K562 (cell line): Measurements from ENCODE around the gene ZNF624. TPM values are rescaled to one million over a fixed set of nuclear protein-coding genes. Genes with fewer than 3 reads are reported as not detected.
A peak's percentile ranks its signal among the peaks of the same experiment; 100 is the strongest.

Experiments
- FOXK2 ChIP-seq, 2 experiments: fragments of 450-650 bp; IDR thresholded peaks in 1 of 2; conservative IDR thresholded peaks in 1 of 2; 2 replicates each; pipeline ENCODE4 v1.6.1; 2016; ENCODE audit warnings: low read depth in 2 of 2, mild to moderate bottlenecking in 1 of 2
- GTF3C2 ChIP-seq: IDR thresholded peaks from 3 replicates; pipeline ENCODE4 v1.6.1; 2011; ENCODE audit warnings: borderline replicate concordance, mild to moderate bottlenecking, moderate library complexity; ENCODE audit not compliant: insufficient read length; ENCODE audit errors: extremely low read depth
- HSF4 ChIP-seq: fragments of 250-450 bp; sonication (Bioruptor Pico); IDR thresholded peaks from 2 replicates; pipeline ENCODE4 v2.1.2; 2022; ENCODE audit warnings: mild to moderate bottlenecking, moderate library complexity, borderline replicate concordance
- JUNB ChIP-seq: fragments of 450-650 bp; formaldehyde crosslinking; conservative IDR thresholded peaks from 2 replicates; pipeline ENCODE4 v1.4.0; 2020; ENCODE audit warnings: mild to moderate bottlenecking
- KDM1A ChIP-seq, 2 experiments: fragments of 450-650 bp; IDR thresholded peaks; 2 replicates each; pipeline ENCODE4 v1.6.1; 2016; ENCODE audit warnings: mild to moderate bottlenecking in 2 of 2
- RBM22 ChIP-seq: fragments of 200-400 bp; formaldehyde crosslinking; IDR thresholded peaks from 2 replicates; pipeline ENCODE4 v1.6.1; 2018; ENCODE audit warnings: low read length, low read depth; ENCODE audit not compliant: poor library complexity, severe bottlenecking
- polyA plus RNA-seq, 8 experiments: library from polyadenylated mRNA; depleted of rRNA in 4 of 8; stranded (reverse) in 5 of 8; unstranded in 3 of 8; fragments of >200 nt; fragmentation: Nextera tagmentation in 2 of 8; fragmentation: Illumina TruSeq in 1 of 8; extraction: Ambion mirVana in 2 of 8; extraction: Trizol in 1 of 8; gene quantifications; 2 replicates each; pipeline versions ENCODE4 v1.2.1 to v1.2.3, GENCODE V29; 2011 to 2014; ENCODE audit warnings: inconsistent platforms in 1 of 8, missing spikeins in 1 of 8
- total RNA-seq, 7 experiments: library from RNA; depleted of rRNA in 6 of 7; stranded (reverse); fragments of >200 nt in 6 of 7; fragmentation: Illumina TruSeq in 2 of 7; extraction: Trizol in 2 of 7; gene quantifications; 2 replicates each; pipeline versions ENCODE4 v1.2.1 to v1.2.3, GENCODE V29; 2011 to 2021; ENCODE audit warnings: low replicate concordance in 1 of 7
- TF ChIP-seq, protein P1 (sequence below), 3 experiments: IDR thresholded peaks in 2 of 3; conservative IDR thresholded peaks in 1 of 3; 2 replicates each; pipeline ENCODE4 v1.5.1; 2011 to 2012; ENCODE audit warnings: low read length in 3 of 3, mild to moderate bottlenecking in 3 of 3, control low read depth in 2 of 3, improper control_type of control experiment in 1 of 3, inconsistent platforms in 1 of 3, low read depth in 1 of 3, mixed read lengths in 1 of 3, moderate library complexity in 1 of 3; ENCODE audit not compliant: insufficient read depth in 2 of 3
- TF ChIP-seq, protein P2 (sequence below), 2 experiments: fragments of 450-650 bp in 1 of 2; IDR thresholded peaks; 2 replicates each; pipeline ENCODE4 v1.6.1; 2011 to 2017; ENCODE audit warnings: low read depth in 2 of 2, antibody characterized with exemption in 1 of 2, borderline replicate concordance in 1 of 2, low read length in 1 of 2, mild to moderate bottlenecking in 1 of 2, mixed read lengths in 1 of 2; ENCODE audit not compliant: control insufficient read depth in 1 of 2
- TF ChIP-seq, protein P3 (sequence below): fragments of 250-450 bp; sonication (Bioruptor Pico); IDR thresholded peaks from 2 replicates; pipeline ENCODE4 v1.8.0; 2021; ENCODE audit warnings: borderline replicate concordance, mild to moderate bottlenecking, moderate library complexity; ENCODE audit not compliant: poor library complexity, severe bottlenecking

The ZNF624 gene
- total and polyA plus RNA-seq, 9 of the 15 experiments (the other 6 are each of a cell fraction or from before 2014, with no cell fraction given) = 0.34 to 2.1 (median 1.1) TPM

- no peak for TF ChIP-seq RBM22
- no peak for TF ChIP-seq JUNB (CRISPR knock-in tag)
- no peak for TF ChIP-seq KDM1A (IDR thresholded peaks at IDR 0.05)
- TF ChIP-seq, protein P1, sequence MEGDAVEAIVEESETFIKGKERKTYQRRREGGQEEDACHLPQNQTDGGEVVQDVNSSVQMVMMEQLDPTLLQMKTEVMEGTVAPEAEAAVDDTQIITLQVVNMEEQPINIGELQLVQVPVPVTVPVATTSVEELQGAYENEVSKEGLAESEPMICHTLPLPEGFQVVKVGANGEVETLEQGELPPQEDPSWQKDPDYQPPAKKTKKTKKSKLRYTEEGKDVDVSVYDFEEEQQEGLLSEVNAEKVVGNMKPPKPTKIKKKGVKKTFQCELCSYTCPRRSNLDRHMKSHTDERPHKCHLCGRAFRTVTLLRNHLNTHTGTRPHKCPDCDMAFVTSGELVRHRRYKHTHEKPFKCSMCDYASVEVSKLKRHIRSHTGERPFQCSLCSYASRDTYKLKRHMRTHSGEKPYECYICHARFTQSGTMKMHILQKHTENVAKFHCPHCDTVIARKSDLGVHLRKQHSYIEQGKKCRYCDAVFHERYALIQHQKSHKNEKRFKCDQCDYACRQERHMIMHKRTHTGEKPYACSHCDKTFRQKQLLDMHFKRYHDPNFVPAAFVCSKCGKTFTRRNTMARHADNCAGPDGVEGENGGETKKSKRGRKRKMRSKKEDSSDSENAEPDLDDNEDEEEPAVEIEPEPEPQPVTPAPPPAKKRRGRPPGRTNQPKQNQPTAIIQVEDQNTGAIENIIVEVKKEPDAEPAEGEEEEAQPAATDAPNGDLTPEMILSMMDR (IDR thresholded peaks at IDR 0.05 in 2 of 3, conservative IDR thresholded peaks at IDR 0.05 in 1 of 3; ENCODE audit: insufficient read depth in 2 of 3, low read depth in 1 of 3, low read length in 3 of 3) = peak; percentile 85 to 92 (median 91)
- no peak for TF ChIP-seq HSF4 (CRISPR knock-in tag)
- TF ChIP-seq, protein P2, sequence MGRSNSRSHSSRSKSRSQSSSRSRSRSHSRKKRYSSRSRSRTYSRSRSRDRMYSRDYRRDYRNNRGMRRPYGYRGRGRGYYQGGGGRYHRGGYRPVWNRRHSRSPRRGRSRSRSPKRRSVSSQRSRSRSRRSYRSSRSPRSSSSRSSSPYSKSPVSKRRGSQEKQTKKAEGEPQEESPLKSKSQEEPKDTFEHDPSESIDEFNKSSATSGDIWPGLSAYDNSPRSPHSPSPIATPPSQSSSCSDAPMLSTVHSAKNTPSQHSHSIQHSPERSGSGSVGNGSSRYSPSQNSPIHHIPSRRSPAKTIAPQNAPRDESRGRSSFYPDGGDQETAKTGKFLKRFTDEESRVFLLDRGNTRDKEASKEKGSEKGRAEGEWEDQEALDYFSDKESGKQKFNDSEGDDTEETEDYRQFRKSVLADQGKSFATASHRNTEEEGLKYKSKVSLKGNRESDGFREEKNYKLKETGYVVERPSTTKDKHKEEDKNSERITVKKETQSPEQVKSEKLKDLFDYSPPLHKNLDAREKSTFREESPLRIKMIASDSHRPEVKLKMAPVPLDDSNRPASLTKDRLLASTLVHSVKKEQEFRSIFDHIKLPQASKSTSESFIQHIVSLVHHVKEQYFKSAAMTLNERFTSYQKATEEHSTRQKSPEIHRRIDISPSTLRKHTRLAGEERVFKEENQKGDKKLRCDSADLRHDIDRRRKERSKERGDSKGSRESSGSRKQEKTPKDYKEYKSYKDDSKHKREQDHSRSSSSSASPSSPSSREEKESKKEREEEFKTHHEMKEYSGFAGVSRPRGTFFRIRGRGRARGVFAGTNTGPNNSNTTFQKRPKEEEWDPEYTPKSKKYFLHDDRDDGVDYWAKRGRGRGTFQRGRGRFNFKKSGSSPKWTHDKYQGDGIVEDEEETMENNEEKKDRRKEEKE (IDR thresholded peaks at IDR 0.05; ENCODE audit: borderline replicate concordance in 1 of 2, control insufficient read depth in 1 of 2, low read depth in 2 of 2, low read length in 1 of 2) = no peak
- no peak for TF ChIP-seq FOXK2 (conservative IDR thresholded peaks at IDR 0.05 in 1 of 2, IDR thresholded peaks at IDR 0.05 in 1 of 2; ENCODE audit: low read depth in 2 of 2)
- TF ChIP-seq, protein P3, sequence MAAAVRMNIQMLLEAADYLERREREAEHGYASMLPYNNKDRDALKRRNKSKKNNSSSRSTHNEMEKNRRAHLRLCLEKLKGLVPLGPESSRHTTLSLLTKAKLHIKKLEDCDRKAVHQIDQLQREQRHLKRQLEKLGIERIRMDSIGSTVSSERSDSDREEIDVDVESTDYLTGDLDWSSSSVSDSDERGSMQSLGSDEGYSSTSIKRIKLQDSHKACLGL (CRISPR knock-in tag) = no peak
- TF ChIP-seq GTF3C2 = no peak
Measured at GRCh38 chr17:16589097-16589969, 64.3 kb downstream of the ZNF624 start (continued).
